Endodermal cell (in vitro differentiated cells): Measurements from ENCODE around the gene TAS2R30. TPM values are rescaled to one million over a fixed set of nuclear protein-coding genes. Genes with fewer than 3 reads are reported as not detected.

Experiments
- DNase-seq: peaks from one replicate; pipeline ENCODE4 v3.0.0-alpha.2; 2017
- H3K27ac ChIP-seq: 2 replicates; pipeline ENCODE4 v1.5.1; 2013; ENCODE audit warnings: mild to moderate bottlenecking, low read depth, low read length, moderate library complexity
- H3K27me3 ChIP-seq: 2 replicates; pipeline ENCODE4 v1.6.1; 2013; ENCODE audit warnings: mild to moderate bottlenecking, low read length, moderate library complexity; ENCODE audit not compliant: insufficient read depth, control insufficient read depth, poor library complexity, severe bottlenecking
- H3K36me3 ChIP-seq: 2 replicates; pipeline ENCODE4 v1.7.0; 2013; ENCODE audit warnings: mild to moderate bottlenecking, low read length, moderate library complexity; ENCODE audit not compliant: control insufficient read depth, insufficient read depth
- H3K4me1 ChIP-seq: one replicate; pipeline ENCODE4 v1.7.0; 2013; ENCODE audit warnings: low read length; ENCODE audit not compliant: control insufficient read depth, insufficient read depth
- H3K4me3 ChIP-seq: 2 replicates; pipeline ENCODE4 v1.5.1; 2013; ENCODE audit warnings: mild to moderate bottlenecking, low read length, moderate library complexity
- H3K9ac ChIP-seq: 2 replicates; pipeline ENCODE4 v1.6.1; 2013; ENCODE audit warnings: mild to moderate bottlenecking, low read length, moderate library complexity; ENCODE audit not compliant: poor library complexity, severe bottlenecking; ENCODE audit errors: extremely low read depth
- H3K9me3 ChIP-seq: 2 replicates; pipeline ENCODE4 v1.6.1; 2013; ENCODE audit warnings: mild to moderate bottlenecking, low read length, moderate library complexity; ENCODE audit not compliant: control insufficient read depth
- H3K27ac Mint-ChIP-seq: 2 replicates; pipeline ENCODE4 v1.8.0; 2020; ENCODE audit warnings: mixed read lengths
- H3K27me3 Mint-ChIP-seq: 2 replicates; pipeline ENCODE4 v1.8.0; 2021; ENCODE audit warnings: mild to moderate bottlenecking, mixed read lengths; ENCODE audit not compliant: insufficient read depth
- H3K36me3 Mint-ChIP-seq: 2 replicates; pipeline ENCODE4 v1.8.0; 2020; ENCODE audit warnings: low read depth, mixed read lengths
- H3K4me1 Mint-ChIP-seq: 2 replicates; pipeline ENCODE4 v1.8.0; 2020; ENCODE audit warnings: mixed read lengths
- H3K4me3 Mint-ChIP-seq: 2 replicates; pipeline ENCODE4 v1.8.0; 2020; ENCODE audit warnings: mild to moderate bottlenecking, moderate library complexity, mixed read lengths
- H3K9me3 Mint-ChIP-seq: 2 replicates; pipeline ENCODE4 v1.8.0; 2020; ENCODE audit warnings: mild to moderate bottlenecking, mixed read lengths
- CTCF ChIP-seq: fragments of 200-600 bp; sonication (generic); conservative IDR thresholded peaks from 2 replicates; pipeline ENCODE4 v1.5.0; 2021; ENCODE audit warnings: antibody characterized with exemption, mild to moderate bottlenecking
- WGBS, 2 experiments: methylation state at CpG; one replicate each; pipeline versions ENCODE4 v1.1.5 to v1.1.7; 2013; ENCODE audit warnings: missing lambda C conversion rate in 2 of 2, mixed read lengths in 1 of 2; ENCODE audit not compliant: insufficient coverage in 1 of 2, insufficient read length in 1 of 2; 5-methylcytosine and 5-hydroxymethylcytosine counted together
- long read RNA-seq, 4 experiments: library from polyadenylated mRNA in 2 of 4; library from RNA in 1 of 4; library from capped mRNA in 1 of 4; stranded (forward) in 3 of 4; unstranded in 1 of 4; transcript quantifications; one replicate each; pipeline ENCODE4 v2.0.0, GENCODE V29; 2020 to 2021; ENCODE audit warnings: inconsistent platforms in 1 of 4
- polyA plus RNA-seq, 2 experiments: library from polyadenylated mRNA; stranded (reverse); fragments of 50-300 nt; gene quantifications; one replicate each; pipeline ENCODE4 v1.2.3, GENCODE V29; 2013
- total RNA-seq, 2 donors: library from RNA; stranded (reverse); fragmentation: NEBNext Ultra II Directional in 1 of 2; extraction: Animal tissue kit (Norgen Biotek cat#: 25700) in 1 of 2; gene quantifications; 2 replicates in 1 of 2; 3 replicates in 1 of 2; pipeline ENCODE4 v1.2.1, GENCODE V29; 2021

Gene TAS2R30
- 1 to 10 TPM; 1.8 to 9.7 TPM for total RNA-seq
- 0.28 TPM for polyA plus RNA-seq (2013, experiment 1 of 2)
- polyA plus RNA-seq (2013, experiment 2 of 2) = 0.33 TPM
- long read RNA-seq, experiment 1 = 0 reads
- long read RNA-seq, experiment 2 = 0 reads
- long read RNA-seq, experiment 3 = 0 reads
- long read RNA-seq, experiment 4 = 0 reads

- Histone ChIP-seq H3K4me3 (no peak within 1 kb of the TSS), H3K27ac (no peak within 1 kb of the TSS), H3K4me1 (no peaks in the 10 kb centered on the region), H3K27me3 (no peaks in the 10 kb centered on the region), H3K9me3 (no peaks in the 10 kb centered on the region), H3K9ac (no peak within 1 kb of the TSS), H3K36me3 (peaks cover 2% of the 10 kb centered on the region)
- H3K36me3 Mint-ChIP-seq = peaks cover 15% of the 10 kb centered on the region
- peaks cover 7% of the 10 kb centered on the region for H3K4me1 Mint-ChIP-seq
- WGBS, 2 experiments = 44 to 63% methylated on average over 2 to 3 of the region's 3 CpGs
- H3K4me3 Mint-ChIP-seq = no peak within 1 kb of the TSS
- no peaks in the 10 kb centered on the region for H3K27me3 Mint-ChIP-seq
- DNase-seq = no peak
- peaks cover 1% of the 10 kb centered on the region for H3K9me3 Mint-ChIP-seq
- no peak for TF ChIP-seq CTCF
- H3K27ac Mint-ChIP-seq = no peak within 1 kb of the TSS
Observed at GRCh38 chr12:11134305-11134704, at the start of gene TAS2R30. TAS2R30 (minus strand) TSS chr12:11134644; CDS start chr12:11134244, 400 bp downstream.

- no peaks in the 10 kb centered on the region for H3K36me3 ChIP-seq
- Mint-ChIP-seq H3K27ac (no peak overlapping the region), H3K36me3 (no peaks in the 10 kb centered on the region), H3K4me1 (no peaks in the 10 kb centered on the region), H3K4me3 (no peak overlapping the region), H3K9me3 (no peaks in the 10 kb centered on the region), H3K27me3 (no peaks in the 10 kb centered on the region)
- DNase-seq = no peak
- no peak for TF ChIP-seq CTCF
- H3K4me3 ChIP-seq = no peak overlapping the region
- no peaks in the 10 kb centered on the region for H3K4me1 ChIP-seq
- H3K27me3 ChIP-seq = no peaks in the 10 kb centered on the region
- no peak overlapping the region for H3K9ac ChIP-seq
- H3K27ac ChIP-seq = no peak overlapping the region
- no peaks in the 10 kb centered on the region for H3K9me3 ChIP-seq
Observed at GRCh38 chr12:11183011-11183410, 48.6 kb upstream of the TAS2R30 start.

- Histone ChIP-seq H3K27ac (no peak overlapping the region), H3K4me1 (no peaks in the 10 kb centered on the region), H3K9me3 (no peaks in the 10 kb centered on the region), H3K4me3 (no peak overlapping the region), H3K9ac (no peak overlapping the region), H3K36me3 (no peaks in the 10 kb centered on the region), H3K27me3 (no peaks in the 10 kb centered on the region)
- DNase-seq = no peak
- Mint-ChIP-seq H3K4me1 (no peaks in the 10 kb centered on the region), H3K36me3 (no peaks in the 10 kb centered on the region), H3K4me3 (no peak overlapping the region), H3K9me3 (no peaks in the 10 kb centered on the region), H3K27ac (no peak overlapping the region), H3K27me3 (no peaks in the 10 kb centered on the region)
- TF ChIP-seq CTCF = no peak
Observed at GRCh38 chr12:11182529-11182928, 48.1 kb upstream of the TAS2R30 start.
